PC-3 (cell line): ENCODE measurements around the gene OR9A2.

Experiments used
- EZH2 ChIP-seq: fragments of 300-600 bp; sonication (generic); IDR thresholded peaks from one replicate; pipeline ENCODE4 v1.6.1; 2017; ENCODE audit warnings: antibody characterized with exemption, mild to moderate bottlenecking, low read length; ENCODE audit not compliant: unreplicated experiment
- EZH2phosphoT487 ChIP-seq: fragments of 300-600 bp; sonication (generic); IDR thresholded peaks from 2 replicates; pipeline ENCODE4 v1.6.1; 2018; ENCODE audit warnings: mild to moderate bottlenecking, antibody characterized with exemption, low read length, borderline replicate concordance
- TF ChIP-seq, protein P1 (sequence below): fragments of 300-600 bp; sonication (generic); conservative IDR thresholded peaks from 2 replicates; pipeline ENCODE4 v1.5.1; 2017; ENCODE audit warnings: antibody characterized with exemption, low read depth, mild to moderate bottlenecking, low read length

DNA sequence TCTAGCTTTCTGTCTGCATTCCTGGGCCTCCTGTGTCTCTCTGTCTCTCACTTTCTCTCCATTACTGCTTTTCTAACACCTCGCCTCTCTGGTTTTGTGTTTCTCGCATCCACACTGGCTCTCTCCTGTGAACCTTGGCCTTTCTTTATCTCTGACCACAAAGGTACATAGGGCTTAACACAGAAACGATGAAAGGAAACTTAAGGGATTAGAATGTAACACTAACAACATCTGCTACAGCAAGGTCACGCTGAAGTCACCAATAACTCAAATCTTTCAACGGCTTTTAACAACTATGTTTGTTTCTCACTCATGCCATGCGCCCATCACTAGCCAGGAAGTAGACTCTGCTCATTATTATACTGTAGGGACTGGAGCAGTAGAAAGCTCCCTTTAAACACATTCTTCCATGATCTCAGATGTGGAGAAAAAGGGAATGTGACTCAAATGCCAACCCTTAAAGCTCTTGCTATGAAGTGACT lies 15.9 kb upstream of the OR9A2 start:
- TF ChIP-seq, protein P1, sequence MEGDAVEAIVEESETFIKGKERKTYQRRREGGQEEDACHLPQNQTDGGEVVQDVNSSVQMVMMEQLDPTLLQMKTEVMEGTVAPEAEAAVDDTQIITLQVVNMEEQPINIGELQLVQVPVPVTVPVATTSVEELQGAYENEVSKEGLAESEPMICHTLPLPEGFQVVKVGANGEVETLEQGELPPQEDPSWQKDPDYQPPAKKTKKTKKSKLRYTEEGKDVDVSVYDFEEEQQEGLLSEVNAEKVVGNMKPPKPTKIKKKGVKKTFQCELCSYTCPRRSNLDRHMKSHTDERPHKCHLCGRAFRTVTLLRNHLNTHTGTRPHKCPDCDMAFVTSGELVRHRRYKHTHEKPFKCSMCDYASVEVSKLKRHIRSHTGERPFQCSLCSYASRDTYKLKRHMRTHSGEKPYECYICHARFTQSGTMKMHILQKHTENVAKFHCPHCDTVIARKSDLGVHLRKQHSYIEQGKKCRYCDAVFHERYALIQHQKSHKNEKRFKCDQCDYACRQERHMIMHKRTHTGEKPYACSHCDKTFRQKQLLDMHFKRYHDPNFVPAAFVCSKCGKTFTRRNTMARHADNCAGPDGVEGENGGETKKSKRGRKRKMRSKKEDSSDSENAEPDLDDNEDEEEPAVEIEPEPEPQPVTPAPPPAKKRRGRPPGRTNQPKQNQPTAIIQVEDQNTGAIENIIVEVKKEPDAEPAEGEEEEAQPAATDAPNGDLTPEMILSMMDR, result no peak
- TF ChIP-seq EZH2 (no peak), EZH2phosphoT487 (no peak)
